OCI-M2 (cell line): ENCODE measurements around the gene DNAJC21.

Experiments used
- DNase-seq: peaks from one replicate; lab custom pipeline; 2025; ENCODE audit not compliant: unreplicated experiment; lab: John Stamatoyannopoulos, UW

DNAJC21 gene

GRCh38 chr5:34977934-34978613 is 48.7 kb downstream of the DNAJC21 start:
- DNase-seq = no peak

GRCh38 chr5:34978681-34979080 is 49.3 kb downstream of the DNAJC21 start:
- no peak for DNase-seq

- DNase-seq = no peak
Observed at GRCh38 chr5:34982823-34983222, 53.5 kb downstream of the DNAJC21 start.

GRCh38 chr5:34986965-34987364 is 57.6 kb downstream of the DNAJC21 start:
- DNase-seq = no peak

- DNase-seq = no peak
Observed at GRCh38 chr5:34991486-34992238, 62.3 kb downstream of the DNAJC21 start.

GRCh38 chr5:34993951-34994350 is 64.6 kb downstream of the DNAJC21 start:
- DNase-seq = no peak

- no peak for DNase-seq
Observed at GRCh38 chr5:34996261-34996660, 66.9 kb downstream of the DNAJC21 start.

- DNase-seq = no peak
Observed at GRCh38 chr5:34998058-34998789, 68.9 kb downstream of the DNAJC21 start.

- no peak for DNase-seq
Observed at GRCh38 chr5:35001842-35002241, 72.5 kb downstream of the DNAJC21 start.

- DNase-seq = no peak
Observed at GRCh38 chr5:35002459-35002858, 73.1 kb downstream of the DNAJC21 start.

- no peak for DNase-seq
Observed at GRCh38 chr5:35003018-35003957, 73.9 kb downstream of the DNAJC21 start.

GRCh38 chr5:35004200-35004599 is 74.8 kb downstream of the DNAJC21 start:
- no peak for DNase-seq

- DNase-seq = no peak
Observed at GRCh38 chr5:35004771-35005170, 75.4 kb downstream of the DNAJC21 start.
